Stimulated activated CD8-positive, alpha-beta memory T cell treated with anti-CD3 and anti-CD28 coated beads, Interleukin-2, amount 100 ng/mL, for 1 hour (primary cell): ENCODE data around the gene KANSL1.
"Not testable (repeated sequence)": the region's sequence is repeated elsewhere in the genome, so short reads cannot be mapped to it uniquely, and the experiment has no call there.

Experiments
- DNase-seq, 2 donors: peaks; one replicate each; pipeline ENCODE4 v3.0.0-alpha.2; 2020; ENCODE audit warnings: low read depth in 2 of 2

Gene KANSL1

DNA sequence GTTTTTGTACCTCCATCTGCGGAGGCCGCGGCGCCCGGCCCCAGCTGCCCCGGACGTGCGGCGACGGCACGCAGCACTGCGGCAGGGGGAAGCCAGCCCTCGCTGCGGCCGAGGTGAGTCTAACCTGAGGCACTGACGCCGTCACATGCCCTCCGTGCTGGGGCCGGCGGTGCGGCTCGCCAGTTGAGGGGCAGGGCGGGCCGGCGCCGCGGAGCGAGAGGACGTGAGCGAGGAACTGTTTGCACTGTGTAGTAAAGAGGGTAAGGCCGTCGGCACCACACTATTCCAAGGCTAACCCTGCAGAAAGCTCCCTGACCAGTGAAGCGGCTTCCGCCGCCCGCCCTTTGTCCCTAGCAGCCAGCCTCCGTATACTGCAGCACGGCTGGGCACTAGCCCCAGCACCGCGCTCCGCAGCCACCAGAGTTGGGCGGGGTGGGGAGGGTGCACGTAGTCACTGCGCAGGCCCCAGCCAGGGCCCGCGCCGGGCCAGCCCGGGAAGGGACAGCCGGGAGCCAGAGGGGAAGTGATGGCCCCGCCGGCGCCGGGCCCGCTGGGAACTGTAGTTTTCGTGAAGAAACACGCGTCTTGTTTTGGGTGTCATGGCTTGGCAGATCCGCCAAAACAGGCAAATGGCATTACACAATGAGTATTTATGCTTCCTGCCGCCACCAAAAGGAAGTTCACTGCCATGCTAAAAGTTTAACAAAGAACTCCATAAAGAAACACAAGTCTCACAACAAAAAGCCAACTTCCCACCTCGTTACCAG, 580 bp upstream of the KANSL1 start:
- peak; percentile 77 to 90 for DNase-seq

DNA sequence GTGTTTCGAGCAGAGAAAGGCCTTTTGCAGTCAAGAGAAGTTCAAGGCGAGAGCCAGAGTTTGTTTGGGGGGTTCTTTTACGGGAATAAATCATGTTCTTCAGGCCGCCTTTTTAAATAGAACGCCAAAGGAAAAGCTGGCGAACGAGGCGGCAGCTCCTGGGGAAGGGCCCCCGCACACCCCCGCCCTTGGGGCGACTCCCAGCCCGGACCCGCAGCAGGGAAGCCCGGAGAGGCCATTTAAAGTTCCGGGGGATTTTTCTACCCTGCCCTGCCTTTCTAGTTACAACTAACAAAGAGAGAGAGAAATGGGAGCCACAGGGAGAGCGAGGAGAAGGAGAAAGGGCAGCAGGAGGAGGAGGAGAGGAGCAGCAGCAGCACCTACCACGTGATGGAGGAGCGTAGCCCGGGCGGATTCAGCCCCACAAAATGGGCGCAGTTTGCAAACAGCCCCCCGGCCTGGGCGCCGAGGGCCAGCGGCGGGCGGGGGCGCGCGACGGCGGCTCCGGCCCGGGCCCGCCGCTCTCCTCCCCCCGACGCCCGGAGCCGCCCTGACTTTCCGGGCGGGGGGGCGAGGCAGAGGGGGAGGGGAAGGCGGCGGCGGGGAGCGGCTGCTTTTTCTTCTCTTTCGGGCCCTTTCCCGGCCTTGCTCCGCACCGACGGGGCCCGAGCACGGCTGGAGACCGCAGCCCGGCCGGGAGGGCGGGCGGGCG, 634 bp downstream of the KANSL1 start:
- peak; percentile 24 to 35 for DNase-seq

DNA sequence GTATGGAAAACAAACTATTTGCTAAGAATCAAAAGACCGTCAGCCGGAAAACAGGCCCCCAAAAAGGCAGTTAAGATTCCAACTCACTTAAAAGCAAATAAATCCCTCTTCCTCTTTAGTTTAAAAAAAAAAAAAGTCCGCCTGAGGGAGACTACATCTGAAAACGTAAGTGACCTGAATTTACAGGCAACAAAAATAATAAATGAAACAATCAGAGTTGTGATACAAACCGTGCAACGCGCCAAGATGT, 1.1 kb downstream of the KANSL1 start:
- DNase-seq, result no peak

DNA sequence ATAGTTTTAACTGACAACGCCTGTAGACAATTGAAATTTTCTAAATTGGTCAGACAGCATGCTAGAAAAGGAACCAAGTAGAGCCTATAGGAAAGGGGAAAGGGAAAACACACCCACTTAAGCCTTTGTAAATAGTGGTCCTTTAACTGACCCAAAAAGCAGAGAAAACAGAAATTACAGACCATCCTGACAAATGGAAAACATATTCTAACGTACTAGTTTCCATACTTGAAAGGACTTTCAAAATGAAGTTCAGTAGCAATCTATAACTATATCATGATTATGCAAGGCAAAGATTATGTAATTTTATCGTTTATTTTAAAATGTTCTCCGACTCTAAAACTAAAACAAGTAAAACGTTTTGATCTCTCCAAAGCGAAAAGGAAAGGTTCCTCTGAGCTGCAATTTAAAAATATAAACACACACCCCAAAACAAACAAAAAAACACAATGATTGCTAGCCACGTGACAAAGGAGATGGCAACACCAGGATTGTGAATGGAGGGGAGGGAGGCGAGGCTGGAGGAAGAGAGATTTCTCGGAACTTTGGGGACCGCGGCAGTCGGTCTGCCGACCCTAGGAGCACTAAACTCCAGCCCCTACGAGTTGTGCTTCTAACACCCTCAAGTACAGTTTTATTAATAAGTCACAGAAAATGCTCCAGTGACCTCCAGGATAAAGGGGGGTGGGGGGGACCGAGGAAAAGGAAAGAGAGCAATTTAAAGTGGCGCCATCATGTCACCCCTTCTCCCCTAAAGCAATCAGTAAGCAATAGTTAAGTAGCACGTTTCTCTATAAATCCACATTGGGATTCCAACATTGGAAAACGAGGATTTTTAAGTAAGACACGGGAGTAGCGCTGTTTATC, 1.7 kb downstream of the KANSL1 start:
- DNase-seq, result no peak

DNA sequence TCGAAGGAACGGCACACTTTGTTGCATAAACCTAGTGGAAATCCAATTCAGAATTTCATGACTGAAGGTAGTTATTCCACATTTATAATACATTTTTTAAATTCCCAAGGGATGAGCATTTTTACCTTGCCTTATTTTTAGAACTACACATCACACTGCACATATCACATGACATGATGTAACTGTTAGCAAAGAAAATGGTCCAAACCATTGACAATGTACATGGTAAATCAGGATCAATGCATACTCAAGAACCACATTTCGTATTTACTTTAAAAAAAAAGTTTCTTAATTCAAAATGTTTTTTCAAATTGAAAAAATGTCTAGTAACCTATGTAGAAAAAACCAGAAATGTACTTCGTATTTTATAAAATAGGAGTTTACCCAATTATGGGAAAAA, 2.5 kb downstream of the KANSL1 start:
- DNase-seq, result no peak

DNA sequence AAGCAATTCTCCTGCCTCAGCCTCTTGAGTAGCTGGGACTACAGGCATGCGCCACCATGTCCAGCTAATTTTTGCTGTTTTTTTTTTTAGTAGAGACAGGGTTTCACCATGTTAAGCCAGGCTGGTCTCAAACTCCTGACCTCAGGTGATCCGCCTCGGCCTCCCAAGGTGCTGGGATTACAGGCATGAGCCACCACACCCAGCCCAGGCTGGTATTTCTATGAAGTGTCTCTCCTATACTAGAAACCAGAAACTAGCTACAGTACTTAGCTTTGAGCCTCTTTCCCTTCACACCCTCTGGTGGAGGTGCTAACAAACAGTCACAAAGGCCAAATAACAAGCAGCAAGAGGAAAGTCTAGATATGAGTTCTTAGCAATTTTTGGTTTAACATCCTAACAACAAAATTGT, 6.4 kb downstream of the KANSL1 start:
- not testable (repeated sequence) for DNase-seq

DNA sequence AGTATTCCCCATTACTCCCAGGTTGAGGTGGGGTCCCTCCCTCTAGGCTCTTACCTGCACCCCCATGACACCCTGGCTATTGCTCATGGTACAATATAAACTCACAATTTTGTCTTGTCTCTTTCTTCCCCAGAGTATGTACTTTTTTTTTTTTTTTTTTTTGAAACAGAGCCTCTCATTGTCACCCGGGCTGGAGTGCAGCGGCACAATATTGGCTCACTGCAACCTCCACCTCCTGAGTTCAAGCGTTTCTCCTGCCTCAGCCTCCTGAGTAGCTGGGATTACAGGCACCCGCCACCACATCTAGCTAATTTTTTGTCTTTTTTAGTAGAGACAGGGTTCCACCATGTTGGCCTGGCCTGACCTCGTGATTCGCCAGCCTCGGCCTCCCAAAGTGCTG, 8.5 kb downstream of the KANSL1 start:
- DNase-seq, result no peak

DNA sequence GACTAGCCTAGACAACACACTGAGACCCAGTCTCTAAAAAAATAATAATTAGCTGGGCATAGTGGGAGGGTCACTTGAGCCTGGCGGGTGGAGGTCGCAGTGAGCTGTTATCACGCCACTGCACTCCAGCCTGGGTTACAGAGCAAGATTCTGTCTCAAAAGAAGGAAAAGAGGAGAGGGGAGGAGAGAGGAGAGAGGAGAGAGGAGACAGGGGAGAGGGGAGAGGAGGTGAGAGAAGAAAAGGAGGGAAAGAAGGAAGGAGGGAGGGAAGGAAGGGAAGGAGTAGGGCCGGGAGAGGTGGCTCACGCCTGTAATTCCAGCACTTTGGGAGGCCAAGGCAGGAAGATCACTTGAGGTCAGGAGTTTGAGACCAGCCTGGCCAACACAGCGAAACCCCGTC, 9.8 kb downstream of the KANSL1 start:
- not testable (repeated sequence) for DNase-seq

DNA sequence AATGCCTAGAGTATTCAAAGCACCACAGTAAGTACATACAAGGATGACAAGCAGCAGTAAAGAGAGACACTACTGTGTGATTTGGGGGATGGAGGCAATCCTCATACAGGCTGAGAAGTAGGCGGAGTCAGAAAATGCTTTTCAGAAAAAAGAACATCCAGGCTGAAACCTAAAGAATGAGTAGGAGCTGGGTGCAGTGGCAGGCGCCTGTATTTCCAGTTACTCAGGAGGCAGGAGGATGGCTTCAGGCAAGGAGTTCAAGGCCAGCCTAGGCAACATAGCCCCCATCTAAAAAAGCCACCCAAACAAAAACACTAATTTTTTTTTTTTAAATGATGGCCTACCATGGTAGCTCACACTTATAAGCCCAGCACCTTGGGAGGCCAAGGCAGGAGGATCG, 10.3 kb downstream of the KANSL1 start:
- no peak for DNase-seq

DNA sequence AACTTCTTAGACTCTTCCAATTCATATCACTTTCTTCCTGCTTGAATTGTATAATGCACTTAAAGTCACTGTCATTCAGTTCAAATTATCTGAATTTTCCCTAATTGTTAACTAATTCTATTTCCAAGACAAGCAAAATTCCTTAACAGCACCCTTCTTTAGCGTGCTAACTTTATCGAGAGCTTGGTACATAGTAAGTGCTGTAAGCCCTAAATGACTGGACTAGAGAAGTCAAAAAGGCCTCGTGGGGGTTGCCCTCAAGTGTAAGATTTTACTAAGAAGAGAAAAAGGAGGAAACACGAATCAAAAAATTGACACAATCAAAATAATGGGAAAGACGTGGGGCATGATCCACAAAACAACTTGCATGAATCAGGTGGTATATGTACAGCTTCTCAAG, 11.3 kb downstream of the KANSL1 start:
- no peak for DNase-seq

DNA sequence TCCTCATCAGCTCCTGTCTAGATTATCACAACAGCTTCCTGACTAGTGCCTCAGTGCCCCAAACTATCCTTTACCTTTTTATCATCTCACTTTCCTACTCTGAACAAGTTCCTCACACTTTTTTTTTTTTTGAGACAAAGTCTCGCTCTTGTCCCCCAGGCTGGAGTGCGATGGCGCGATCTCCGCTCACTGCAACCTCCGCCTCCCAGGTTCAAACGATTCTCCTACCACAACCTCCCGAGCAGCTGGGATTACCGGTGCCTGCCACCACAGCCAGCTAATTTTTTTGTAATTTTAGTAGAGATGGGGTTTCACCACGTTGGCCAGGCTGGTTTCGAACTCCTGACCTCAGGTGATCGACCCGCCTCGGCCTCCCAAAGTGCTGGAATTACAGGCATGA, 11.9 kb downstream of the KANSL1 start:
- DNase-seq, result not testable (repeated sequence)

DNA sequence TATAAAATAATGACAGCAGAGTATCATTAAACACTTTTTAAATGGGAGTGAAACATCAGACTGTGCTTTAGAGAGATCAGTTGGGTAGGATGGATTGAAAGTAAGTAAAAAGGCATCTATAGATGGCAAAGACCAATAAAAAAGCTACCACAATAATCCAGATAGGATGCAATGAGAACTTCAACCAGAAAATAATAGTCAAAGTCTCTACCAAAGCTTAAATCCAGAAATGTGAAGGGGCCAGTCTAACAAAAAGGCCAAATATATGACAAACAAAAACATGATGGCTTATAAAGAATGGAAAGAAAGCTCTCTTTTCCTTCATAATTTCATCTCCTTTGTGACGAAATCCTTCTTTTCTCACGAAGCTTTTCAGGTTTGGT, 12.3 kb downstream of the KANSL1 start:
- no peak for DNase-seq

DNA sequence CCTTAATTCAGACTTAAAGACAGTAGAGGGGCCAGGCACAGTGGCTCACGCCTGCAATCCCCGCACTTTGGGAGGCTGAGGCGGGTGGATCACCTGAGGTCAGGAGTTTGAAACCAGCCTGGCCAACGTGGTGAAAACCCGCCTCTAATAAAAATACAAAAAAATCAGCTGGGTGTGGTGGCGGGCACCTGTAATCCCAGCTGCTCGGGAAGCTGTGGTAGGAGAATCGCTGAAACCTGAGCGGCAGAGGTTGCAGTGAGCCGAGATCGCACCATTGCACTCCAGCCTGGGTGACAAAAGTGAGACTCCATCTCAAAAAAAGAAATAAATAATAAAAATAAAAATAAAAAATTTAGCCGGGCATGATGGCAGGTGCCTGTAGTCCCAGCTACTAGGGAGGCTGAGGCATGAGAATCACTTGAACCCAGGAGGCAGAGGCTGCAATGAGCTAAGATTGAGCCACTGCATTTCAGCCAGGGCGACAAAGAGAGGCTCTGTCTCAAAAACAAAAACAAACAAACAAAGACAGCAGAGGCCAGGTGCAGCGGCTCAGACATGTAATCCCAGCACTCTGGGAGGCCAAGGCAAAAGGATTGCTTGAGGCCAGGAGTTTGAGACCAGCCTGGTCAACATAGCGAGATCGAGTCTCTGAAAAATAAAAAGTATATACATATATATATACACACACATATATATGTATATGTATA, 12.9 kb downstream of the KANSL1 start:
- DNase-seq, result not testable (repeated sequence)

DNA sequence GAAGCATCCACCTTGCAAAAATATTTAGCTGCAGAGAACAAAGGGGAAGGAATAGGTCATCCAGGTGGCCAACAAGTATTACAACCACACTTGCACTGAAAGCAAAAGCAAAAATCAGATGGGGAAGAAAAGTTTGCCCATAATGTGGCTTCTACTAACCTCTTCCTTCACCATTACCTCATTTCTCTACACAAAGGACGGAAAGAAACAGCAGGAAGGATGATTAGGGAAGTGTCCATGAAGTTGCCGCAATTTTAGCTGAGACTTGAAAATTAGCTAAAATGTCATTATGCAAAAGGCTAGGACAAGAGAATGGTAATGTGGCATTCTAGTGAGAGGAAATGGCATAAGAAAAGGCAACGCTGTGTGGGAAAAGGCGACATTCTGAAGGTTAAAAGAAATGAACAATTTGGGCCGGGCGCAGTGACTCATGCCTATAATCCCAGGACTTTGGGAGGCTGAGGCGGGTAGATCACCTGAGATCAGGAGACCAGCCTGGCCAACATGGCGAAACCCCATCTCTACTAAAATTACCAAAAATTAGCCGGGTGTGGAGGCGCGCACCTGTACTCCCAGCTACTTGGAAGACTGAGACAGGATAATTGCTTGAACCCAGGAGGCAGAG, 13.7 kb downstream of the KANSL1 start:
- no peak for DNase-seq

DNA sequence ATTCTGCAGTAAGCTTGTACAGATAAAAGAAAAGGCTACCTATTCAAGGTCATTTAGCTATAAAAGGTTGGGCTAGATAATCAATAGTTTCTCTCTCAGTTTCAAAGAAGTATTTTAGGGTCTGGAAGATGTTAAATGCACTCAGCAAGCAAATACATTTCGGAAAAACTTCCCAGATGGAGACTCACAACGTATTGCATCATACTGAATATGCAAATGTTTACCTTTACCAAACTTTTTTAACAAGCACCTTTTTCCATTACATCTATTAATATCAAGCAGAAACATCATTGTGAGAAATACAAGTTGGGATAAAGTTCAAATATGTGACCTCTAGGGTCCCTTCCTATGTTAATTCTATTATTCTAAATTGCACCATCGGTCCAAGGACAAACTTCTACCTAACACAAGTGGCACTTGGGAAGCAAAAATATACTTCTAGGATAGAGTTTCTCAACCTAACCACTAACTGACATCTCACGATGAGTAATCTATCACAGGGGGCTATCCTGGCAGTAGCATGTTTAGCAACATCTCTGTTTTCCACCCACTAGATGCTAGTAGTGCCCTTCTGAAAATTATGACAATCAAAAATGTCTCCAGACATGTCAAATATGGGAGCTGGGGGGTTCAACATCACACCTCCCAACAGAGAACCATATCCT, 14.5 kb downstream of the KANSL1 start:
- DNase-seq, result no peak

DNA sequence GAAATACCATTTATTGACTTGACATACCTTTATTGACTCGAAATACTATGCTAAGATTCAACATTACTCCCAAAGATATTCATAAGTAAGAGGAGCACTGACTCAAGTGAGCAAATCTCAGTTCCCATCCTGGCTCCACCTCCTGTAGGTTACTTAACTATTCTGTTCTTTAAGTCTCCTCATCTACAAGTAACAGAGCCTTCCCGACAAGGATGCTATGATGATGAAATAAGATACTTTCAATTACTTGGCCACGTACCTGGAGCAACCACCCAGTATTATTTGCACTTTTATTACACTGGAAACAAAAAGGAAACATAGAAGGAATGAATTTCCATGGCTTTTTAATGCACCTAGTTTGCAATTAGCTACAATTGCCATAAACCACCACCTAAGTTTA, 16.3 kb downstream of the KANSL1 start:
- DNase-seq, result no peak

DNA sequence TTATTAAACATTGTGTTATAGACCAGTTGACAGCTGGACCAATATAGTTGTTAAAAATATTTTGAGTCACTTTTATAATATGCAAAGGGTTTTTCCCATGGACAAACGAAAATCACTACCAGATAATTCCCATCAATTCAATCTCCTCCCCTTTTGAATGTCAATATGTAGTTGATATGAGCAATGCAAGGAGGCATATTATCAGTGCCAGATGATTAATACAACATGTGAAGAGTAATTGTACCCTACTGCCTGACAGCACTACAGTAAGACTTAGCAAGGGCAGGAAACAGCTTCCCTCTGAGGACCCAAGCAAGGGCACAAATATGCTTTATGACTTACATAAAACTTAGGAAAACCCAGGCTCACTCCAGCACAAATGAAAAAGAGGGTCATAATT, 17.3 kb downstream of the KANSL1 start:
- DNase-seq, result no peak

DNA sequence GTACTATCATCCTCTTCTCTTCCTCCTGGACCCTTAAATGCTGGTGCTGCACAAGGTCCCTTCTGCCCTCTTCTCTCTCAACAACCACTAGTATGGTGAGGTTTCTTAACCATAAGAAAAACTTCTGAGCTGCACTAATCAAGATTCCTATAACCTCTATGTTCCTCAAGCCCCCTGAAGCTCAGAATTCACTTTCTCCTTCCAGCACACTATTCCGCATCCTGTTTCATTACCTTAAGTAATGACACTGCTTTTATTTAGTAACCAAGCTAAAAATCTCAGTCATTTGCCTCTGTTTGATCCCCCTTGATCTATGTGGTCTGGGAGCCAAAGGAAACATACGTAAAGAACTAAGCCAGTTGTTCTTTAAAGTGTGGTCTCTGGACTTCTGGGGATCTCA, 20.1 kb downstream of the KANSL1 start:
- no peak for DNase-seq

DNA sequence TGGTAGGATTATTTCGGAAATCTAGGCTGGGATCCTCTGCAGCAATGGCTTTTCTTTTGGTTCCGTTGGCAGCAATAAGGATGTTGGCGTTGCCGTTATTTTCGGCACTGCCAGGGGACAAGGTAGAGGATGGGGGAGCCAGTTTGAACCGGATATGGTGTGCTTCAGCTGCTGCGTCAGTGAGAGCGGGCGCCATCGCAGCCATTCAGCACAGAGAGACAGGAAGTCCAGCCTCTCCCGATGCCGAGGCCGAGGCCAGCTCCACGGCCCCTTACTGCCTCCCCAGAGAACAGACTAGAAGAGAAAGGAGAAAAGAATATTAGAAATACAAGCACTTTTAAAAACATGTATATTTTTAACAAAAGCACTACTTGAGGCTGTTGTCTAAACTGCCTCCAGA, 21.3 kb downstream of the KANSL1 start:
- DNase-seq, result no peak

DNA sequence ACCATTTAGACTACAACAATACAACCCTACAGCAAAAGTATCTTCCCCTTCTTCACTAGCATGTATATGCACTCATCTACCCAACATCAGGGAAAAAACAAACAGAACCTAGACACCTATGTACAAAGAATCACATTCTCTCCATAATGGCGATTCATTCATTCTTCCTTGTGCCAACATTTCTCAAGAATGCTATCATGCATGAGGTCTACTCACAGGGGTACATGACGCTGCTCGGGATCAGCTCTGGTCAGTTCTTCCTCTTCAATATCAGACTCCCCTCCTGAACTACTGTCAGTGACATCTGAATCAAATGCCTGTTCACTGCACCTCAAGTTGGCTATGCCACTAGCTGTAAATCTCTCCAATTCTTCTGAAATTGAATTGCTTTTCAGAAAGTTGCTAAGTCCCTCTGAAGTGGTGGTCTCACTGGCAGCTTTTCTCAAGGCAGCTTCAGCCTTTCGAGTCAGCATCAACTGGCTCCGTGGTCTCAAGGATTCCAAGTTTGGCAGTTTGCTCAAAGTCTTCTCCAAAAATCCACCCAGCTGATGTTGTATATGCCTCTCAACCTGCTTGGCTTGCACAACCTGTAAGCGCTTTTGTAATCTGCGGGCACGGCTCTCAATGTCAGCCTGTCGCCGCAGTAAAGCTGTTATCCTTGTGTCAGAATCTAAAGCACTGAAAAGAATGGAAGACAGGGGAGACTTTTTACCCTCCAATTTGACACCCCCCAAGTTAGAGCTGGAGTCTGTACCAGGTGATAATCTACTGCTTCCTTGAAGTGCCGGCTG, 22.4 kb downstream of the KANSL1 start:
- DNase-seq, result no peak
